ENCODE measurements around the gene CDC42EP5.
"Not testable (repeated sequence)": the region's sequence is repeated elsewhere in the genome, so short reads cannot be mapped to it uniquely, and the experiment has no call there.

GRCh38 chr19:54509200-54509940, 36.3 kb upstream of the CDC42EP5 start:
- TF ChIP-seq CTCF (IDR thresholded peaks at IDR 0.05); EZH2 (IDR thresholded peaks at IDR 0.05; ENCODE audit: borderline replicate concordance, insufficient read depth, low read depth, low read length, poor library complexity, severe bottlenecking): not testable (repeated sequence)

Data from B cell (primary cell).